Muscle layer of duodenum (tissue), 2 donors: ENCODE results near the gene LRRC27.

ENCODE experiments used
- H3K27ac ChIP-seq: one replicate; pipeline ENCODE4 v1.7.0; 2013; ENCODE audit warnings: mild to moderate bottlenecking, low read length
- H3K27me3 ChIP-seq: one replicate; pipeline ENCODE4 v1.7.0; 2013; ENCODE audit warnings: low read depth, mild to moderate bottlenecking, control low read depth, low read length
- H3K36me3 ChIP-seq, 2 donors: one replicate each; pipeline ENCODE4 v1.7.0; 2013; ENCODE audit warnings: low read length in 2 of 2, control low read depth in 1 of 2, mild to moderate bottlenecking in 1 of 2; ENCODE audit not compliant: insufficient read depth in 2 of 2, control insufficient read depth in 1 of 2
- H3K4me1 ChIP-seq, 2 donors: one replicate each; pipeline ENCODE4 v1.7.0; 2013; ENCODE audit warnings: low read length in 2 of 2, mild to moderate bottlenecking in 2 of 2, control low read depth in 1 of 2, moderate library complexity in 1 of 2; ENCODE audit not compliant: insufficient read depth in 2 of 2, control insufficient read depth in 1 of 2
- H3K4me3 ChIP-seq, 2 donors: one replicate each; pipeline ENCODE4 v1.7.0; 2013; ENCODE audit warnings: low read length in 2 of 2, low read depth in 1 of 2, mild to moderate bottlenecking in 1 of 2
- H3K9me3 ChIP-seq, 2 donors: one replicate each; pipeline ENCODE4 v1.7.0; 2013; ENCODE audit warnings: low read length in 2 of 2, control low read depth in 1 of 2, mild to moderate bottlenecking in 1 of 2; ENCODE audit not compliant: control insufficient read depth in 1 of 2
- donor health status: healthy.

The LRRC27 gene

GRCh38 chr10:132364594-132364970 lies 32.6 kb downstream of the LRRC27 start:
- H3K9me3 ChIP-seq, result no peaks in the 10 kb centered on the region
- H3K27ac ChIP-seq, result no peak overlapping the region
- no peaks in the 10 kb centered on the region for H3K4me1 ChIP-seq
- H3K4me3 ChIP-seq, result no peak overlapping the region
- H3K36me3 ChIP-seq, result peaks cover 7 to 47% of the 10 kb centered on the region in 2 donors
- no peaks in the 10 kb centered on the region for H3K27me3 ChIP-seq

- Histone ChIP-seq H3K4me3 (no peak overlapping the region), H3K4me1 (no peaks in the 10 kb centered on the region), H3K36me3 (peaks cover 7 to 47% of the 10 kb centered on the region in 2 donors), H3K27ac (no peak overlapping the region), H3K27me3 (no peaks in the 10 kb centered on the region), H3K9me3 (no peaks in the 10 kb centered on the region)
These were observed 33.1 kb downstream of the LRRC27 start for GRCh38 chr10:132365102-132365501.

- no peaks in the 10 kb centered on the region for H3K4me1 ChIP-seq
- no peak overlapping the region for H3K27ac ChIP-seq
- H3K9me3 ChIP-seq, result no peaks in the 10 kb centered on the region
- H3K27me3 ChIP-seq, result no peaks in the 10 kb centered on the region
- H3K36me3 ChIP-seq, result peaks cover 7 to 47% of the 10 kb centered on the region in 2 donors
- H3K4me3 ChIP-seq, result no peak overlapping the region
These were observed 34.0 kb downstream of the LRRC27 start for GRCh38 chr10:132366006-132366405.

- H3K27ac ChIP-seq, result no peak overlapping the region
- no peaks in the 10 kb centered on the region for H3K4me1 ChIP-seq
- no peak overlapping the region for H3K4me3 ChIP-seq
- H3K36me3 ChIP-seq, result peaks cover 7 to 47% of the 10 kb centered on the region in 2 donors
- H3K27me3 ChIP-seq, result no peaks in the 10 kb centered on the region
- no peaks in the 10 kb centered on the region for H3K9me3 ChIP-seq
These were observed 34.5 kb downstream of the LRRC27 start for GRCh38 chr10:132366499-132366898.

GRCh38 chr10:132368391-132368790 lies 36.4 kb downstream of the LRRC27 start:
- Histone ChIP-seq H3K9me3 (no peaks in the 10 kb centered on the region), H3K36me3 (peaks cover 7 to 35% of the 10 kb centered on the region in 2 donors), H3K27me3 (no peaks in the 10 kb centered on the region), H3K4me1 (no peaks in the 10 kb centered on the region), H3K4me3 (no peak overlapping the region), H3K27ac (no peak overlapping the region)

GRCh38 chr10:132368881-132369635 lies 37.1 kb downstream of the LRRC27 start:
- Histone ChIP-seq H3K4me1 (no peaks in the 10 kb centered on the region), H3K27me3 (no peaks in the 10 kb centered on the region), H3K9me3 (no peaks in the 10 kb centered on the region), H3K27ac (no peak overlapping the region), H3K36me3 (peaks cover 7 to 32% of the 10 kb centered on the region in 2 donors), H3K4me3 (no peak overlapping the region)

GRCh38 chr10:132369636-132370185 lies 37.7 kb downstream of the LRRC27 start:
- no peak overlapping the region for H3K27ac ChIP-seq
- peaks cover 7 to 26% of the 10 kb centered on the region in 2 donors for H3K36me3 ChIP-seq
- no peak overlapping the region for H3K4me3 ChIP-seq
- H3K9me3 ChIP-seq, result no peaks in the 10 kb centered on the region
- H3K27me3 ChIP-seq, result no peaks in the 10 kb centered on the region
- no peaks in the 10 kb centered on the region for H3K4me1 ChIP-seq

GRCh38 chr10:132370426-132371340 lies 38.7 kb downstream of the LRRC27 start:
- Histone ChIP-seq H3K27me3 (no peaks in the 10 kb centered on the region), H3K36me3 (peaks cover 7 to 18% of the 10 kb centered on the region in 2 donors), H3K4me3 (no peak overlapping the region), H3K27ac (no peak overlapping the region), H3K9me3 (no peaks in the 10 kb centered on the region), H3K4me1 (no peaks in the 10 kb centered on the region)

GRCh38 chr10:132371641-132372081 lies 39.7 kb downstream of the LRRC27 start:
- Histone ChIP-seq H3K4me1 (no peaks in the 10 kb centered on the region), H3K27ac (no peak overlapping the region), H3K27me3 (no peaks in the 10 kb centered on the region), H3K4me3 (no peak overlapping the region), H3K9me3 (no peaks in the 10 kb centered on the region), H3K36me3 (peaks cover 1 to 8% of the 10 kb centered on the region in 2 donors)

GRCh38 chr10:132372516-132373095 lies 40.6 kb downstream of the LRRC27 start:
- no peaks in the 10 kb centered on the region for H3K27me3 ChIP-seq
- no peaks in the 10 kb centered on the region for H3K9me3 ChIP-seq
- no peaks in the 10 kb centered on the region for H3K4me1 ChIP-seq
- H3K36me3 ChIP-seq, result no peaks in the 10 kb centered on the region
- no peak overlapping the region for H3K27ac ChIP-seq
- H3K4me3 ChIP-seq, result no peak overlapping the region
